Stimulated activated CD4-positive, alpha-beta T cell treated with anti-CD3 and anti-CD28 coated beads, Interleukin-4, amount 100 ng/mL, for 4 hours (primary cell): ENCODE measurements around the gene AXIN1.
A peak's percentile ranks its signal among the peaks of the same experiment; 100 is the strongest.
"Not testable (repeated sequence)": the region's sequence is repeated elsewhere in the genome, so short reads cannot be mapped to it uniquely, and the experiment has no call there.

Experiments used
- DNase-seq, 2 experiments: peaks; one replicate each; pipeline ENCODE4 v3.0.0-alpha.2; 2020

The AXIN1 gene

DNA sequence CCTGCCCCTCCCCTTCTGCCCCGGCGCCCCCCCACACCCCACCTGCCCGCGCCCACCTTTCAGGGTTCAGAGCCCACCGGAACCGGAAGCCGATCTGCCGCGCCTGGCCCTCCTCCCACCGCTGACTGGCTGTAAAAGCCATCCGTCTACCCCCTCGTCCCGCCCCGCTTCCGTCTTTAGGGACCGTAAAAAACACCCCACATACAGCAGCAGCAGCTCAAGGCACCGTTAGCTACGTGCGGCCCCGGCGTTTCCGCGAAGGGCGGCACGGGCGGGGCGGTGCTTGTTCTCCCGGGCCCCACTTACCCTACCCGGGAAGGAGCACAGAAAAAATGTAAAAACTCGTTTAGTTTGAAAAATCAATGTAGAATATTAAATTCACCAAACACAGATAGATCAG lies 17.9 kb upstream of the AXIN1 start, which contains the start of gene MRPL28:
MRPL28 (minus strand) TSS at position 96 of the 400 bp plus-strand sequence. CDS start 320 bp downstream, outside the sequence.
- DNase-seq = peak; percentile 91

DNA sequence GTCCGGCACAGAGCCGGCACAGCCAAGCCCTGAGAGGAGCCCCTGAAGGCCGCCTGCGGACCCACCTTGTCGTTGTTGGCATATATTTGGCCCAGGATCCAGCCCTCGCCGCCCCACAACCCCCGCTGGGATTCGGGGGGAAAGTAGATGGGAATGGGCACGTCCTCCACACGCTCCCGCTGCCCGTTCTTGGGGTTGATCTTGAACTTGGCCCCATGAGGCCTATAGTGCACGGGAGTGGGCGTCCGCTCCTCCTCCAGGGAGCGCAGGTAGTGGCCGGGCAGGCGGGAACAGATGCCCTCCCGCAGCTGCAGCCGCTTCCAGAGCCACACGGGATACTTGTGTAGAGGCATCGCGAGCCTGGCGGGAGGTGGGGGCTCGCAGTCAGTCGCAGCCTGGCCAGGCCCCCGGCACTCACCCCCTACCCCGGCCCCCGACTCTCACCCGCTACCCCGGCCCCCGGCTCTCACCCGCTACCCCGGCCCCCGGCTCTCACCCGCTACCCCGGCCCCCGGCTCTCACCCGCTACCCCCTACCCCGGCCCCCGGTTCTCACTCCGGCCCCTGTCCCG lies 17.4 kb upstream of the AXIN1 start:
- DNase-seq = no peak

DNA sequence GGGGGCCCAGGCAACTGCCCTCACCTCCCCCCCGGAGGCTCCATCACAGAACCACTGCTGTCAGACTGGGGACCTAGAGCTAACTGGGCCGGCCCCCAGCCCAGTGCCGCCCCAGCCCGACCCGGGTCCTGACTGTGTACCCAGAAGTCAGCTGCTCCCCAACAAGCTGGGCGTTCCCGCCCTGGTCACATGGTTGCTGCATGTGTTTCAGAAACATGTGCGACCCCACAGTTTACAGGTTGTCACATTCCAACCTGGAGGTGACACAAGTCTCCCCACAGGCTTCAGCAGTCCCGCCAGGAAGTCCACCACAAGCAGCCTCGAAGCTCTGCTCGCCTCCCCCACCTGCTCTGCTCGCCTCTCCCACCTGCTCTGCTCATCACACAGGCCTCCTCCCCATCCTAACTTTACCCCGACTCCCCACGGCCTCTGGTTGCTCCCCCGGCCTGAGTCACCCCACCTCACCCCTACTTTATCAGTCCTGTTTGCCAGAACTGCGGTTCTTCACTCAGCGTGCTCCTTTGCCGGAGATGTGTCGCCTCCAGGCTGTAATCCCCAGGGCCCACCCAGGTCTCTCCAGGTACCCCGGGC lies 16.8 kb upstream of the AXIN1 start:
- DNase-seq = no peak

DNA sequence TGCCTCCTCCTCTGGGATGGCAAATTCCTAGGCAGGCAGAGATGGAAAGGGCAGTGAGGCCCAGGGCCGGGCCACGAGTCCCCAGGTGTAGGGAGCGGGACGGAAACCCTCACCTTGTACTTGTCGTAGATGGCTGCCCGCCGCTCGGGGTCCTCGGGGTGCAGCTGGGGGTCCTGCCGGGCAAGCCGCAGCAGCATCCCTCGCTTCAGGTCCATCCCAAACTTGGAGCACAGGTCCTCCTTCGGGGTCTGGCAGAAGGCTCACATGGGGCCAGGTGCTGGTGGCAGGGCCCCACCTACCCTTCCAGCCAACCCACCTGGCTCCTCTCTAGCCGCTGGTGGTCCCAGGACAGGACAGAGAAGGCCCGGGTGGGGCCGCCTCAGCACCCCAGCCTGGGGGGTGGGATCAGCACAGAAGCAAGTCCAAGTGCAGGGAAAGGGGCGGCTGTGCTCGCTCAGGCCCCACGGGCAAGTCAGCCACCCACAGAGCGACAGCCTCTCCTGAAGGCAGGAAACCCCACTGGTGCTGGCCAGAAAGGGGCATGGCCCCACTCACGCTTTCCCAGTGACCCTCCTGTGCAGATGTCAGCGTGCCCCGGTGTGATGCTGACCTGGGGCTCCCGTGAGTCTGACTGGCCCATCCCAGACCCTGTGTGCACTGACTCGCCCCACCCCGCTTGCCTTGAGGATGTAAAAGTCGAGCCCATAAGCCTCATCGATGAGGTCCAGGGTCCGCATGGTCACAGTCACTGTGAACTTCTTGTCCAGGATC lies 16.1 kb upstream of the AXIN1 start:
- DNase-seq = no peak

- DNase-seq = no peak
Observed at GRCh38 chr16:367333-367903, 14.9 kb upstream of the AXIN1 start.

GRCh38 chr16:366476-366875 lies 14.0 kb upstream of the AXIN1 start:
- DNase-seq = no peak

DNA sequence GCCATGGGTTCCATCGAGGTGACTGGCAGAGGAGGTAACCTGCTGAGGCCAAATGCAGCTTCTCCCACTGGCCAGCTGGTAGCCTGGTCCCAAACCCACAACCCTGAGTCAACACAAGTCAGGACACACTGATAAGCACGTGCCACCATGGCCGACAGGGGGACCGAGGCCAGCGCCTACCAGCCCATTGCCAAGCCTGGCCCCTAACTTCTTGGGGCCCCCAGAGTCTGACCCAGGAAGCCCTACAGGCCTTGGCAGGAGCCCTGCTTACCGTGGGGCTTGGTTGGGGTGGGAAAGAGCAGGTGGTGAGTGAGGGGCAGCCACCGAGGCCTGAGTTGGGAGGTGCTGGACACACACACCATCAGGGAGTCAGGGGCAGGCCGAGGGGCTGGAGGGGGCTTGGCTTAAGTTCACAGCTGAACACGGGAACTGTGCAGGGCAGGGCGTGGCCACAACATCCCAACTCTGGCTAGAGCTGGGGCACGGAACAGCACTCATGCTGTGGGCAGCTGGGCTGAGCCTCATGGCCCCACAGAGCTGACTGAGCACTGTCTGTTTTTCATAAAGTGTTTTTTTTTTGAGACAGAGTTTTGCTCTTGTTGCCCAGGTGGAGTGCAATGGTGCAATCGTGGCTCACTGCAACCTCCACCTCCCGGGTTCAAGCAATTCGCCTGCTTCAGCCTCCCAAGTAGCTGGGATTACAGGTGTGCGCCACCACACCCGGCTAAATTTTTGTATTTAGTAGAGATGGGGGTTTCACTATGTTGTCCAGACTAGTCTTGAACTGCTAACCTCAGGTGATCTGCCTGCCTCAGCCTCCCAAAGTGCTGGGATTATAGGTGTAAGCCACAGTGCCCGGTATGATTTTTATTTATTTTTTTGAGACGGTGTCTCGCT lies 12.3 kb upstream of the AXIN1 start:
- no peak for DNase-seq

GRCh38 chr16:363766-364490 lies 11.4 kb upstream of the AXIN1 start:
- DNase-seq = no peak

GRCh38 chr16:363110-363765 lies 10.7 kb upstream of the AXIN1 start:
- DNase-seq = no peak

DNA sequence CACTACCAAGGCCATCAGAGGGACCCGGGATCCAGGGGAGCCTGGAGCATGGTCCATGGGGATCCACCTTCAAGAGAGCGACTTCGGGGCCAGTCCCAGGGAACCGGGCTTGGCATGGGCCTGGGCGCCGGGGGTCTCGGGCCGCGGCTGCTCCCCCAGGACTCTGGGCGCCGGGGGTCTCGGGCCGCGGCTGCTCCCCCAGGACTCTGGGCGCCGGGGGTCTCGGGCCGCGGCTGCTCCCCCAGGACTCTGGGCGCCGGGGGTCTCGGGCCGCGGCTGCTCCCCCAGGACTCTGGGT lies 10.1 kb upstream of the AXIN1 start:
- not testable (repeated sequence) for DNase-seq

DNA sequence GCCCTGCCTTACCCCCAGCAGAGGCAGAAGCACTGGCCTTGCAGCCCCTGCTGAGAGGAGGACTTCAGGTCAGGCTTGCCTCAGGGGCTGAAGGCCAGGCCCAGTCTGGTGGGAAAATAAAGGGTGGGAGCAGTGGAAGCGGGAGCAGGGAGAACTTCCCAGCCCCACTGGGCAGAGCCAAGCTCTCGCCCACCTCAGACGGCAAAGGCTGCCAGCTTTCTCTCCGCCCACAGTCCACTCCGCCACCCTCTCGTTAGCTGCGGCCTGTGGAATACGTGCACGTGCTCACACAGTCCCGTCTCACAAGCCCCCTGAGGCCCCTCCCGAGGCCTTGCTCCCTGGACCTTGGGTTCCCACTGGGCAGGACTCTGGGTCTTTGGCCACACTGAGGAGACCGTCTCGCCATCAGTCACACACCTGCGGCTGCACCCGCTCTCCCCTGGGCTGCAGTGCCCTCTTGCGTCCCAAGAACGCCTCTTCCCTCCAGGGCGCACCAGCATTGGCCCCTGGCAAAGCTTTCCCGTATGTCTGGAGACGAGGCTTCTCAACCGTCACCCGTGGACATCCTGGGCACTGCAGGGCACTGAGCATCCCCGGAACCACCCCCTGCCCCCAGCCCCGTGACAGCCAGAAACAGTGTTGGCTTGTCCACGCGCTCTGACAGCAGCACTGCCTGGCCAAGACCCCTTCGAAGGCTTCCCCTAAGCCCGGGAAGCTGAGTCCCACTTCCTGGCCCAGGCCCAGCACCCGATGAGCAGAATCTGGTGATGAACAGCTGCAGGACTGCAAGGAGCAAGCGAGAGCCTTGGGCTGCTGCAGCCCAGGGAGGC lies 9.6 kb upstream of the AXIN1 start:
- peak; percentile 65 to 69 for DNase-seq

DNA sequence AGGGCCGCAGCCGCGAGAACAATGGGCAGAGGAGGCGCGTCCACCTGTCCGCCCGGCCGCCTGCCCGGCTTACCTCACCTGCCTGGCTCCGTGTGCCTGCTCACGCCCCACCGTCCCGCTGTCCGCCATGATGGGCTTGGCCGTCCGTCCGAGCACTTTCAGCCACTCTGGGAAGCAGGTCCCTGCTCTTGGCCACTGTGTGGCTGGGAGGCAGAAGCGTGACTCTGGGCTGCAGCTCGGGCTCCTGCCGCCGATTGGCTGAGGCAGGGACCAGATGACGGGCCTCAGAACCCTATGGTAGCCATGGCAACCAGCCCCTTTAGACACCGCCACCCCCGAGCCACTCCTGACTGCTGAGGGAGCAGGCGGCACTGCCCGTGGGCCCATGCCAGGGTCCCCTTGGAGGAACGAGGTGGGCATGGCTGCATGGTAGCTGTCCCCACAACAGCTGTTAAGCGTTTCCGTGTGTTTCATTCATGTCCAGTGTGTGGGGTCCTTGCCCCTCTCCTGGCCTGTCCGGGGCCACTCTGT lies 8.9 kb upstream of the AXIN1 start:
- no peak for DNase-seq

DNA sequence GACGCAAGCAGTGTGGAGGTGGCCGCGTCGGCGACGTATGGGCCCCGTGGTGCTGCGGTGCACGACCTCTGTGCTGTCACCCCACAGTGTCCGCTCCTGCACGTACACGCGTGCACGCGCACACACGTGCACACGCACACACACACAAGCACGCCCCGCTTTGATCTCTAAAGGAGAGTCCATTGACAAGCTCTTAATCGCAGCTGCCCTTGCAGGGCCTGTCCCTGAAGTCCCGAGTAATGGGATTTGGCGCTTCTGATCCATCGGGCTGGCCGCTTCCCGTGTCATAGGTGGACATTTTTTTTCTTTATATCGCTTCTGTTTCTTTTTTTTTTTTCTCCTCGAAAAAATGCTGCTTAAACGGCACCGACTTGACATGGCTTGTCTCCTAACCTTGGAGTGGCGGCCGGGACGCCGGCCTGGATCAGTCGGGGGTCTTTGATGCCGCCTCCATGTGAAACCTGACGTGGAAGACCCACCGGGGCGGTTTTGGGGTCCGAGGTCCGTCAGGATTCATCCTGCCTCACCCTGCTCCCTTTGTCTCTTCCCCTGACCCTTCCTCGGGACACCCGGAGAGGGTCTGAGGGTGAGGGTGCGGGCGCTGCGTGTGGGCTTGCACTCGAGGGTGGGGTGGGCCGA lies 8.3 kb upstream of the AXIN1 start:
- no peak for DNase-seq

- no peak for DNase-seq
Observed at GRCh38 chr16:359871-360697, 7.6 kb upstream of the AXIN1 start.

DNA sequence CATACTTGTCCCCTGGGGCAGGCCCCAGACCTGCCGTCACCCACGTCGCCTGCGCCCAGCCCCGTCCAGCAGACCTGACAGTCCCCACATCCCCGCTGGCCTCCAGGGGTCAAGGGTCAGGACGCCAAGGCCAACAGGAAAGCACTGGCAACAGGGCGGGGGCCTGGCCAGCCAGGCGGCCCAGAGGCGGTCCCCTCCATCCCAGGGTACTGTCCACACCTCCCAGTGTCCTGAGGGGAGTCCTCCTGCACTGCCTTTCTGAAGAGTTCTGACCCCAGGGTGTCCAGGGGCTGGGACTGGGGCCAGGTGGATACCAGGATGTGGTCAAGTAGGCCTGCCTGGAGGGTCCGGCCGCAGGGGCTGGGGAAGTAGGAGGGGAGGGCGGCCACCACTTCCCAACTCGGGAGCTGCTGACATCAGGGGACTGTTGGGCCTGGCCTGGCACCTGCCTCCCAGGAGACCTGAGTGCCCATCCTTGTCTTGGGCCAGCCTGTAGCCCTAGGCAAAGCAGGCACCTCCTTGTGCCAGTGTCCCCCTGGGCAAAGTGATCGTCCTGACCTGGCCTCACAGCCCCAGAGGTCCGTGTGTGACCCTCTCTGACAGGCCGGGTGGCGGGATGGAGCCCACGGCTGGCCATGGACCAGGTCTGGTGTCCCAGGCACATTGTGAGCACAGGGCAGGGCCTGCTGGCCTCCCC lies 6.7 kb upstream of the AXIN1 start:
- DNase-seq = no peak

- DNase-seq = no peak
Observed at GRCh38 chr16:356741-357140, 4.2 kb upstream of the AXIN1 start.

GRCh38 chr16:354971-355461 lies 2.5 kb upstream of the AXIN1 start:
- peak; percentile 34 for DNase-seq

GRCh38 chr16:354291-354881 lies 1.9 kb upstream of the AXIN1 start:
- no peak for DNase-seq
